HCT116 (cell line): ENCODE data around the gene ALPL. TPM values are rescaled to one million over a fixed set of nuclear protein-coding genes. Genes with fewer than 3 reads are reported as not detected.
A peak's percentile ranks its signal among the peaks of the same experiment; 100 is the strongest.

Experiments used
- ATAC-seq: fragments of 200-7000 bp; cut with Tn5 transposase; 2 replicates; pipeline ENCODE4 v1.9.1; 2020; ENCODE audit warnings: mild to moderate bottlenecking, moderate library complexity
- BruUV-seq: library from RNA; stranded (reverse); fragments of 400-500 nt; replicated peaks from 2 replicates; lab custom pipeline; 2021; lab: Mats Ljungman, UMichigan
- CTCF ChIA-PET: fragments of 300-600 bp; sonication (Branson Sonifier 250); formaldehyde crosslinking; loops from one replicate; lab custom pipeline; 2021; ENCODE audit warnings: antibody characterized with exemption; lab: Charles Lee
- POLR2A ChIA-PET: fragments of 300-600, 350-600 bp; sonication (Branson Sonifier 250); formaldehyde crosslinking; loops from one replicate; lab custom pipeline; 2021; ENCODE audit warnings: antibody characterized with exemption; lab: Charles Lee
- RAD21 ChIA-PET, 2 experiments: fragments of 300-600 bp; sonication (Branson Sonifier 250); formaldehyde crosslinking; loops; one replicate each; lab custom pipeline; 2023; ENCODE audit warnings: low total read pairs in 2 of 2; ENCODE audit not compliant: uncharacterized antibody in 2 of 2, unreplicated experiment in 2 of 2, low non-redundant PET in 1 of 2; lab: Charles Lee
- DNase-seq: peaks from one replicate; pipeline ENCODE4 v3.0.0-alpha.2; 2010; ENCODE audit warnings: low read depth, low spot score
- H2AFZ ChIP-seq: fragments of 200-600 bp; shearing (Covaris generic), sonication (generic); 2 replicates; pipeline ENCODE4 v1.6.1; 2017; ENCODE audit warnings: low read depth, mixed run types, mixed read lengths, antibody characterized with exemption, low read length; ENCODE audit not compliant: poor library complexity, severe bottlenecking
- H3K27ac ChIP-seq: 2 replicates; pipeline ENCODE4 v1.5.1; 2012; ENCODE audit warnings: low read depth, low read length
- H3K27me3 ChIP-seq: fragments of 200-600 bp; sonication (generic); 2 replicates; pipeline ENCODE4 v1.6.1; 2016; ENCODE audit warnings: mixed run types, low read length, mixed read lengths; ENCODE audit not compliant: insufficient read depth
- H3K36me3 ChIP-seq, 2 experiments: fragments of 200-500 bp in 1 of 2; fragments of 200-600 bp in 1 of 2; sonication (Bioruptor generic) in 1 of 2; sonication (generic) in 1 of 2; 2 replicates each; pipeline versions ENCODE4 v1.5.1 to v1.6.1; 2014 to 2016; ENCODE audit warnings: low read length in 2 of 2, inconsistent platforms in 1 of 2, mixed read lengths in 1 of 2, mixed run types in 1 of 2; ENCODE audit not compliant: insufficient read depth in 2 of 2, control insufficient read depth in 1 of 2
- H3K4me1 ChIP-seq, 2 experiments: fragments of 200-600 bp in 1 of 2; sonication (generic) in 1 of 2; 2 replicates each; pipeline versions ENCODE4 v1.5.1 to v1.6.1; 2012 to 2017; ENCODE audit warnings: low read length in 2 of 2, inconsistent platforms in 1 of 2, mild to moderate bottlenecking in 1 of 2, mixed read lengths in 1 of 2, mixed run types in 1 of 2, moderate library complexity in 1 of 2; ENCODE audit not compliant: insufficient read depth in 2 of 2, control insufficient read depth in 1 of 2
- H3K4me2 ChIP-seq: fragments of 200-600 bp; sonication (generic); 2 replicates; pipeline ENCODE4 v1.6.1; 2017; ENCODE audit warnings: mixed run types, low read length, mixed read lengths
- H3K4me3 ChIP-seq, 2 experiments: fragments of 200-600 bp in 1 of 2; sonication (generic) in 1 of 2; replicated peaks in 1 of 2; 2 replicates each; pipeline ENCODE4 v1.5.1; 2011 to 2016; ENCODE audit warnings: low read length in 2 of 2, control low read depth in 1 of 2, low read depth in 1 of 2, mild to moderate bottlenecking in 1 of 2, mixed read lengths in 1 of 2, mixed run types in 1 of 2
- H3K79me2 ChIP-seq: fragments of 200-600 bp; sonication (generic); 2 replicates; pipeline ENCODE4 v1.6.1; 2017; ENCODE audit warnings: mild to moderate bottlenecking, mixed run types, low read length, moderate library complexity, mixed read lengths; ENCODE audit not compliant: insufficient read depth
- H3K9ac ChIP-seq: fragments of 200-600 bp; sonication (generic); 2 replicates; pipeline ENCODE4 v1.6.1; 2016; ENCODE audit warnings: low read length, mixed read lengths
- H3K9me2 ChIP-seq: fragments of 200-600 bp; sonication (generic), shearing (Covaris generic); 2 replicates; pipeline ENCODE4 v1.6.1; 2017; ENCODE audit warnings: mixed run types, mild to moderate bottlenecking, moderate library complexity; ENCODE audit not compliant: insufficient read depth
- H3K9me3 ChIP-seq, 2 experiments: fragments of 200-500 bp in 1 of 2; fragments of 200-600 bp in 1 of 2; sonication (Bioruptor generic) in 1 of 2; sonication (generic) in 1 of 2; 2 replicates each; pipeline ENCODE4 v1.6.1; 2014 to 2017; ENCODE audit warnings: low read length in 2 of 2, mixed read lengths in 2 of 2, inconsistent platforms in 1 of 2, low read depth in 1 of 2, mild to moderate bottlenecking in 1 of 2, mixed run types in 1 of 2, moderate library complexity in 1 of 2; ENCODE audit not compliant: control insufficient read depth in 1 of 2, insufficient read depth in 1 of 2
- H4K20me1 ChIP-seq: fragments of 200-600 bp; sonication (generic), shearing (Covaris generic); 2 replicates; pipeline ENCODE4 v1.6.1; 2017; ENCODE audit warnings: mixed run types, mild to moderate bottlenecking, moderate library complexity; ENCODE audit not compliant: insufficient read depth
- JUND ChIP-seq: IDR thresholded peaks from 2 replicates; pipeline ENCODE4 v1.6.1; 2012
- POLR2A ChIP-seq: IDR thresholded peaks from 2 replicates; pipeline ENCODE4 v1.7.0; 2011; ENCODE audit warnings: borderline replicate concordance; ENCODE audit not compliant: insufficient read depth, insufficient read length; ENCODE audit errors: extremely low read depth
- POLR2AphosphoS5 ChIP-seq: IDR thresholded peaks from 2 replicates; pipeline ENCODE4 v1.6.1; 2011; ENCODE audit warnings: mild to moderate bottlenecking, low read depth, low read length, moderate library complexity
- RAD21 ChIP-seq: IDR thresholded peaks from 2 replicates; pipeline ENCODE4 v1.6.1; 2012; ENCODE audit warnings: low read depth, mild to moderate bottlenecking
- intact Hi-C: fragments of 100-400 bp; cut with micrococcal nuclease; formaldehyde crosslinking; loops from 2 replicates; pipeline ENCODE4 v1.10.0; 2022
- total RNA-seq: library from RNA; stranded (reverse); gene quantifications from one replicate; pipeline ENCODE4 v1.2.1, GENCODE V29; 2021; ENCODE audit not compliant: unreplicated experiment
- TF ChIP-seq, protein P1 (sequence below), 3 experiments: fragments of 200-600 bp in 1 of 3; sonication (generic) in 1 of 3; IDR thresholded peaks in 2 of 3; conservative IDR thresholded peaks in 1 of 3; 2 replicates each; pipeline ENCODE4 v1.5.1; 2012 to 2017; ENCODE audit warnings: low read depth in 2 of 3, low read length in 2 of 3, antibody characterized with exemption in 1 of 3, borderline replicate concordance in 1 of 3, control low read depth in 1 of 3, mild to moderate bottlenecking in 1 of 3, mixed read lengths in 1 of 3, mixed run types in 1 of 3, moderate library complexity in 1 of 3; ENCODE audit not compliant: insufficient read depth in 1 of 3

The ALPL gene
- total RNA-seq, 1 experiment from 2014 or later = 0.61 TPM

DNA sequence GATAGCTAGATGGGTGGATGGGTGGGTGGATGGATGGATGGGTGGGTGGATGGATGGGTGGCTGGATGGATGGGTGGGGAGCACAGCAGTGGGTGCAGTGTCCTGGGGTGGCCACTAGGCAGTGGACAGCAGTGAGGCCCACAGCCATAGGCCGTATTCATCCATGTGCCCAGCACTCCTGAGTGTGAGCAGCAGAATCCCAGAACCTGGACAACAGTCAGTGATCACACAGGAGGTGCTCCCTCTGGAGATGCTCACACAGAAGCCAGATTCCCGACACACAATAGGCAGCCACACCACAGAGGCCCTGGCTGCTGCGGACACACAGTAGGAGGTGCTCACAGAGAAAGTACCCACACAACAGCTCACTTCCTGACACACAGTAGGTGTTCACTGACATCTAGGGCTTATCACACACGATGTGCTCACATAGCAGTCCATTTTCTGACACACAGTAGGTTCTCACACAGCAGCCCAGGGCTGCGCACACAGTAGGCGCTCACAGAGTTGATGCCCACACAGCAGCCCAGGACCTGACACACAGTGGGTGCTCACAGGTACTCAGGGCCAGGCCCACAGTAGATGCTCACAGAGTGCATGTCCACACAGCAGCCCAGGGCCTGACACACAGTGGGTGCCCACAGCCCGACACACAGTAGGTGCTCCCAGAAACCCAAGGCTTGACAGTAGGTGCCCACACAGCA is 95.9 kb downstream of the ALPL start:
- BruUV-seq = no TSS peak
- CTCF ChIA-PET = no interaction called here

More for the DNA sequence above, 95.9 kb downstream of the ALPL start:
- DNase-seq = no peak
- ChIA-PET POLR2A (no interaction called here), RAD21 (no interaction called here)
- Histone ChIP-seq H3K27me3 (no peaks in the 10 kb centered on the region), H3K4me2 (no peak overlapping the region), H3K9me2 (no peaks in the 10 kb centered on the region), H3K27ac (no peak overlapping the region), H3K4me3 (no peak overlapping the region), H3K9me3 (no peaks in the 10 kb centered on the region), H3K36me3 (no peaks in the 10 kb centered on the region), H4K20me1 (no peaks in the 10 kb centered on the region), H3K9ac (no peak overlapping the region), H3K79me2 (no peaks in the 10 kb centered on the region), H3K4me1 (peaks cover 6 to 18% of the 10 kb centered on the region in 2 experiments; a peak in 3 of 4 replicates), H2AFZ (no peak overlapping the region)
- intact Hi-C loops = no loop called here
- TF ChIP-seq RAD21 = no peak
- TF ChIP-seq POLR2A = no peak
- TF ChIP-seq, protein P1, sequence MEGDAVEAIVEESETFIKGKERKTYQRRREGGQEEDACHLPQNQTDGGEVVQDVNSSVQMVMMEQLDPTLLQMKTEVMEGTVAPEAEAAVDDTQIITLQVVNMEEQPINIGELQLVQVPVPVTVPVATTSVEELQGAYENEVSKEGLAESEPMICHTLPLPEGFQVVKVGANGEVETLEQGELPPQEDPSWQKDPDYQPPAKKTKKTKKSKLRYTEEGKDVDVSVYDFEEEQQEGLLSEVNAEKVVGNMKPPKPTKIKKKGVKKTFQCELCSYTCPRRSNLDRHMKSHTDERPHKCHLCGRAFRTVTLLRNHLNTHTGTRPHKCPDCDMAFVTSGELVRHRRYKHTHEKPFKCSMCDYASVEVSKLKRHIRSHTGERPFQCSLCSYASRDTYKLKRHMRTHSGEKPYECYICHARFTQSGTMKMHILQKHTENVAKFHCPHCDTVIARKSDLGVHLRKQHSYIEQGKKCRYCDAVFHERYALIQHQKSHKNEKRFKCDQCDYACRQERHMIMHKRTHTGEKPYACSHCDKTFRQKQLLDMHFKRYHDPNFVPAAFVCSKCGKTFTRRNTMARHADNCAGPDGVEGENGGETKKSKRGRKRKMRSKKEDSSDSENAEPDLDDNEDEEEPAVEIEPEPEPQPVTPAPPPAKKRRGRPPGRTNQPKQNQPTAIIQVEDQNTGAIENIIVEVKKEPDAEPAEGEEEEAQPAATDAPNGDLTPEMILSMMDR (IDR thresholded peaks at IDR 0.05 in 2 of 3, conservative IDR thresholded peaks at IDR 0.05 in 1 of 3; ENCODE audit: borderline replicate concordance in 1 of 3, insufficient read depth in 1 of 3, low read depth in 2 of 3, low read length in 2 of 3) = peak in 2 of 3 experiments; percentile 6 to 13; a peak in 1 of 6 replicates
- TF ChIP-seq JUND = no peak
- TF ChIP-seq POLR2AphosphoS5 = no peak
- ATAC-seq = no peak
